HepG2 (cell line): ENCODE results near the gene UBE2I. TPM values are rescaled to one million over a fixed set of nuclear protein-coding genes. Genes with fewer than 3 reads are reported as not detected.

Experiments
- ATAC-seq: fragments of 200-7000 bp; cut with Tn5 transposase; 3 replicates; pipeline ENCODE4 v1.9.1; 2020; ENCODE audit warnings: mild to moderate bottlenecking, moderate library complexity
- BruUV-seq: library from RNA; stranded (reverse); fragments of 400-500 nt; replicated peaks from 2 replicates; lab custom pipeline; 2021; lab: Mats Ljungman, UMichigan
- CTCF ChIA-PET: fragments of 300-600 bp; formaldehyde crosslinking; extraction: SDS; loops from one replicate; lab custom pipeline; 2021; ENCODE audit warnings: low total read pairs, inconsistent platforms, low intra/inter-chr PET ratio; lab: Yijun Ruan, JAX
- POLR2A ChIA-PET: fragments of 350-600 bp; sonication (Branson Sonifier 250); formaldehyde crosslinking; loops from one replicate; lab custom pipeline; 2020; ENCODE audit warnings: antibody characterized with exemption, inconsistent platforms; lab: Yijun Ruan, JAX
- DNase-seq: peaks from one replicate; pipeline ENCODE4 v3.0.0-alpha.2; 2015; ENCODE audit warnings: low spot score
- FAIRE-seq: peaks from 3 replicates; lab custom pipeline; 2011; peaks lifted over from hg19 to GRCh38; lab: Jason Lieb, UNC
- H2AFZ ChIP-seq: one replicate; pipeline ENCODE4 v1.6.1; 2011; ENCODE audit warnings: low read length, inconsistent platforms
- H3K27ac ChIP-seq: fragments of 300-600 bp; 3 replicates; pipeline ENCODE4 v1.8.0; 2011; ENCODE audit warnings: mixed run types, mild to moderate bottlenecking, mixed read lengths, low read length, inconsistent platforms; ENCODE audit not compliant: insufficient read depth; ENCODE audit errors: extremely low read length
- H3K27me3 ChIP-seq, 2 experiments: fragments of 200-600 bp in 1 of 2; 2 replicates in 1 of 2; 3 replicates in 1 of 2; pipeline versions ENCODE4 v1.6.0 to v1.8.0; 2011; ENCODE audit warnings: low read length in 2 of 2, mild to moderate bottlenecking in 2 of 2, moderate library complexity in 2 of 2, inconsistent platforms in 1 of 2; ENCODE audit not compliant: insufficient read depth in 2 of 2, control insufficient read depth in 1 of 2
- H3K36me3 ChIP-seq, 2 experiments: fragments of 200-600 bp in 1 of 2; replicated peaks in 1 of 2; 2 replicates in 1 of 2; 3 replicates in 1 of 2; pipeline versions ENCODE4 v1.5.1 to v1.8.0; 2011; ENCODE audit warnings: low read length in 2 of 2, inconsistent platforms in 1 of 2; ENCODE audit not compliant: insufficient read depth in 2 of 2, control insufficient read depth in 1 of 2
- H3K4me1 ChIP-seq: 2 replicates; pipeline ENCODE4 v1.5.1; 2012; ENCODE audit warnings: low read length, inconsistent platforms; ENCODE audit not compliant: insufficient read depth
- H3K4me2 ChIP-seq: 2 replicates; pipeline ENCODE4 v1.6.0; 2011; ENCODE audit warnings: low read depth, low read length, inconsistent platforms
- H3K4me3 ChIP-seq, 3 experiments: fragments of 200-600 bp in 1 of 3; sonication (generic), shearing (Covaris generic) in 1 of 3; replicated peaks in 1 of 3; 2 replicates each; pipeline ENCODE4 v1.5.1; 2011 to 2016; ENCODE audit warnings: low read length in 3 of 3, inconsistent platforms in 2 of 3, low read depth in 2 of 3, mild to moderate bottlenecking in 2 of 3, control low read depth in 1 of 3, mixed read lengths in 1 of 3; ENCODE audit not compliant: insufficient read depth in 1 of 3
- H3K79me2 ChIP-seq: one replicate; pipeline ENCODE4 v1.6.1; 2011; ENCODE audit warnings: low read length, inconsistent platforms; ENCODE audit not compliant: insufficient read depth
- H3K9ac ChIP-seq: 2 replicates; pipeline ENCODE4 v1.6.0; 2011; ENCODE audit warnings: mild to moderate bottlenecking, low read depth, low read length, inconsistent platforms; ENCODE audit not compliant: insufficient read depth
- H3K9me3 ChIP-seq: 2 replicates; pipeline ENCODE4 v1.5.1; 2012; ENCODE audit warnings: mild to moderate bottlenecking, low read length
- H4K20me1 ChIP-seq: 2 replicates; pipeline ENCODE4 v1.6.0; 2011; ENCODE audit warnings: inconsistent platforms, mild to moderate bottlenecking, low read length, moderate library complexity; ENCODE audit not compliant: insufficient read depth
- CREBL2 ChIP-seq: sonication (generic); formaldehyde crosslinking; IDR thresholded peaks from 2 replicates; pipeline ENCODE4 v1.8.1; 2023; ENCODE audit warnings: missing genetic modification reagents, mild to moderate bottlenecking, borderline replicate concordance
- EP300 ChIP-seq, 3 experiments: sonication (generic) in 1 of 3; formaldehyde crosslinking in 1 of 3; IDR thresholded peaks; 2 replicates each; pipeline versions ENCODE4 v1.5.1 to v1.6.1; 2011 to 2020; ENCODE audit warnings: low read depth in 2 of 3, low read length in 2 of 3, borderline replicate concordance in 1 of 3, improper control_type of control experiment in 1 of 3, mild to moderate bottlenecking in 1 of 3, missing genetic modification reagents in 1 of 3, moderate library complexity in 1 of 3
- GLMP ChIP-seq: sonication (generic); formaldehyde crosslinking; IDR thresholded peaks from 2 replicates; pipeline ENCODE4 v1.9.0; 2021; ENCODE audit warnings: missing genetic modification reagents, mild to moderate bottlenecking, borderline replicate concordance
- HOXA9 ChIP-seq: sonication (generic); formaldehyde crosslinking; IDR thresholded peaks from 2 replicates; pipeline ENCODE4 v1.8.1; 2022; ENCODE audit warnings: missing genetic modification reagents, mild to moderate bottlenecking, moderate library complexity, borderline replicate concordance
- MTF1 ChIP-seq: sonication (generic); formaldehyde crosslinking; IDR thresholded peaks from 2 replicates; pipeline ENCODE4 v1.5.0; 2020; ENCODE audit warnings: missing genetic modification reagents
- NFE2 ChIP-seq: sonication (generic); formaldehyde crosslinking; IDR thresholded peaks from 2 replicates; pipeline ENCODE4 v1.4.0; 2020; ENCODE audit warnings: missing genetic modification reagents
- NFKB2 ChIP-seq: sonication (generic); formaldehyde crosslinking; IDR thresholded peaks from 2 replicates; pipeline ENCODE4 v1.4.0; 2020; ENCODE audit warnings: missing genetic modification reagents, borderline replicate concordance
- SP4 ChIP-seq: sonication (generic); formaldehyde crosslinking; IDR thresholded peaks from 2 replicates; pipeline ENCODE4 v1.8.1; 2023; ENCODE audit warnings: mild to moderate bottlenecking, missing genetic modification reagents
- TCF12 ChIP-seq, 2 experiments: fragments of 450-650 bp in 1 of 2; sonication (generic) in 1 of 2; formaldehyde crosslinking in 1 of 2; IDR thresholded peaks; 2 replicates each; pipeline versions ENCODE4 v1.6.1 to v1.8.0; 2017 to 2022; ENCODE audit warnings: antibody characterized with exemption in 1 of 2, mild to moderate bottlenecking in 1 of 2, missing genetic modification reagents in 1 of 2, moderate library complexity in 1 of 2
- YY1 ChIP-seq: IDR thresholded peaks from 2 replicates; pipeline ENCODE4 v1.6.1; 2011; ENCODE audit warnings: low read length, low read depth, moderate library complexity, mild to moderate bottlenecking; ENCODE audit not compliant: insufficient read depth, insufficient replicate concordance
- ZBTB43 ChIP-seq: sonication (generic); formaldehyde crosslinking; conservative IDR thresholded peaks from 2 replicates; pipeline ENCODE4 v1.4.0; 2020; ENCODE audit warnings: missing genetic modification reagents
- ZNF362 ChIP-seq: sonication (generic); formaldehyde crosslinking; IDR thresholded peaks from 2 replicates; pipeline ENCODE4 v1.4.0; 2020; ENCODE audit warnings: missing genetic modification reagents, mild to moderate bottlenecking, borderline replicate concordance
- WGBS: methylation state at CpG from one replicate; pipeline ENCODE4 v1.1.6; 2017; ENCODE audit warnings: low lambda C conversion rate; 5-methylcytosine and 5-hydroxymethylcytosine counted together
- in situ Hi-C: cut with HindIII; loops from 2 replicates; pipeline ENCODE4 v1.10.0; 2017; ENCODE audit warnings: low pct_unique_long_range_greater_than_20kb; ENCODE audit not compliant: extremely low pct_ligation_motif_present
- intact Hi-C: fragments of 100-400 bp; cut with micrococcal nuclease; formaldehyde crosslinking; loops from one replicate; pipeline ENCODE4 v1.10.0; 2022; ENCODE audit not compliant: unreplicated experiment
- polyA plus RNA-seq, 8 experiments: library from polyadenylated mRNA; depleted of rRNA in 3 of 8; stranded (reverse) in 7 of 8; unstranded in 1 of 8; fragments of >200 nt; fragmentation: Illumina TruSeq in 4 of 8; extraction: Trizol in 4 of 8; gene quantifications; 2 replicates each; pipeline versions ENCODE4 v1.2.1 to v1.2.3, GENCODE V29; 2011 to 2016; ENCODE audit warnings: low read depth in 4 of 8, missing spikeins in 1 of 8, mixed read lengths in 1 of 8; ENCODE audit not compliant: insufficient read depth in 1 of 8
- total RNA-seq, 5 experiments: library from RNA; depleted of rRNA; stranded (reverse); fragments of >200 nt; fragmentation: Illumina TruSeq; extraction: Trizol; gene quantifications; 2 replicates each; pipeline ENCODE4 v1.2.3, GENCODE V29; 2016; ENCODE audit warnings: low read depth in 1 of 5
- TF ChIP-seq, protein P1 (sequence below): sonication (generic); formaldehyde crosslinking; IDR thresholded peaks from 2 replicates; pipeline ENCODE4 v1.5.0; 2020; ENCODE audit warnings: mild to moderate bottlenecking, missing genetic modification reagents

UBE2I gene
- total and polyA plus RNA-seq, 2 of the 13 experiments (the other 11 are each of a cell fraction or from before 2014, with no cell fraction given) = 75.8 to 98.9 TPM

DNA sequence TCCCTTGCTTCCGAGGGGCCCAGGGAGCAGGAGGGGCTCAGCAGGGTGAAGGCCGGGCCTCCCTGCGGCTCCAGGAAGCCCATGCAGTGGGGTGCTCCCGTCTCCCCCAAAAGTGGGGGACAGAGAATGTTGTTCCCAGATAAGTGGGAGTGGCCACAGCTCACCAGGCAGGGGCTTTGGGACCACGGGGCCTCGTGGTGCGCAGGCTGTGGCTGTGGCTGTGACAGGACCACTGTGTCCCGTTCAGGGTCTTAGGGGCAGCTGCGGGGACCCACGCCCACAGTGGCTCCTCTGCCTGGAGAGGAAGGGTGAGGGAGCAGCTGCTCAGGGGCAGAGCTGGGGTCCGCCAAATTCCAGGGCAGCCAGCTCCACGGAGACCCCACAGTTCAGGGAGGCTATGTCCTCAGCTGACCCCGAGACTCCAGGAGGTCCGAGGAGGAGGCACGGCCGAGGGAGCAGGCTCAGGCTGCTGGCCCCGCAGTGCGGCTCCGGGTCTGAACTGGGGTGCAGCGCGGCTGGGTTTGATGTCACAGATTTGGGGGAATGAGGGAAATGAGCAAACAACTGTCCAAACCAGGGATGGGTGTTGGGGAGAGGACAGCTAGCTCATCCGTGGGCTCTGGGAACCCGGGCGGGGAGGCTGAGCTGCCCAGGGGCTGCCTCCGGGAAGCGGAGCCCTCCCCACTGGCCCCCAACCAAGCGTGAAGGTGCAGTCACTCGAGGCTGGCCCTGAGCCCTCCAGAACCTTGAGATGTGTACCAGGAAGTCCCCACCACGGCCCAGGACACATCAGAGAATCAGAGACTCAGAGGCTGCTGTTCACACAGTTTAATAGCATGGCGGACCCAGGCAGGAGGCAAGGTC is 30.1 kb upstream of the UBE2I start:
- Histone ChIP-seq H2AFZ (no peak overlapping the region), H3K9me3 (no peaks in the 10 kb centered on the region), H4K20me1 (no peaks in the 10 kb centered on the region), H3K27me3 (peaks cover 35 to 85% of the 10 kb centered on the region in 2 experiments), H3K36me3 (no peaks in the 10 kb centered on the region), H3K4me1 (no peaks in the 10 kb centered on the region), H3K9ac (no peak overlapping the region), H3K79me2 (no peaks in the 10 kb centered on the region), H3K27ac (no peak overlapping the region), H3K4me2 (no peak overlapping the region), H3K4me3 (no peak overlapping the region)
- FAIRE-seq (no peak), ATAC-seq (no peak), DNase-seq (no peak)
- intact Hi-C loops = no loop called here
- ChIA-PET CTCF (no interaction called here), POLR2A (no interaction called here)
- in situ Hi-C loops = no loop called here
- 25% methylated on average over 13 of the region's 30 CpGs for WGBS
- no TSS peak for BruUV-seq
- no peak for TF ChIP-seq NFE2 (CRISPR knock-in tag)
- TF ChIP-seq NFKB2 (CRISPR knock-in tag) = no peak
- no peak for TF ChIP-seq YY1
- no peak for TF ChIP-seq SP4 (CRISPR knock-in tag)
- TF ChIP-seq HOXA9 (CRISPR knock-in tag) = no peak
- no peak for TF ChIP-seq CREBL2 (CRISPR knock-in tag)
- no peak for TF ChIP-seq TCF12 (IDR thresholded peaks at IDR 0.05)
- TF ChIP-seq TCF12 (CRISPR knock-in tag; IDR thresholded peaks at IDR 0.05) = no peak
- TF ChIP-seq ZBTB43 (CRISPR knock-in tag) = no peak
- TF ChIP-seq, protein P1, sequence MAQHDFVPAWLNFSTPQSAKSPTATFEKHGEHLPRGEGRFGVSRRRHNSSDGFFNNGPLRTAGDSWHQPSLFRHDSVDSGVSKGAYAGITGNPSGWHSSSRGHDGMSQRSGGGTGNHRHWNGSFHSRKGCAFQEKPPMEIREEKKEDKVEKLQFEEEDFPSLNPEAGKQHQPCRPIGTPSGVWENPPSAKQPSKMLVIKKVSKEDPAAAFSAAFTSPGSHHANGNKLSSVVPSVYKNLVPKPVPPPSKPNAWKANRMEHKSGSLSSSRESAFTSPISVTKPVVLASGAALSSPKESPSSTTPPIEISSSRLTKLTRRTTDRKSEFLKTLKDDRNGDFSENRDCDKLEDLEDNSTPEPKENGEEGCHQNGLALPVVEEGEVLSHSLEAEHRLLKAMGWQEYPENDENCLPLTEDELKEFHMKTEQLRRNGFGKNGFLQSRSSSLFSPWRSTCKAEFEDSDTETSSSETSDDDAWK = no peak
- TF ChIP-seq GLMP (CRISPR knock-in tag) = no peak
- no peak for TF ChIP-seq EP300 (IDR thresholded peaks at IDR 0.05; ENCODE audit: low read depth in 2 of 2, low read length in 2 of 2)
- TF ChIP-seq EP300 (CRISPR knock-in tag; IDR thresholded peaks at IDR 0.05; ENCODE audit: borderline replicate concordance) = no peak
- TF ChIP-seq ZNF362 (CRISPR knock-in tag) = no peak
- no peak for TF ChIP-seq MTF1 (CRISPR knock-in tag)
